NK-92 (cell line): ENCODE data around the gene PIGR.

Experiments used
- DNase-seq: peaks from one replicate; lab custom pipeline; 2025; ENCODE audit not compliant: unreplicated experiment; lab: John Stamatoyannopoulos, UW

PIGR gene

GRCh38 chr1:206892351-206892984 is 53.8 kb downstream of the PIGR start:
- DNase-seq = no peak

GRCh38 chr1:206891412-206891811 is 54.9 kb downstream of the PIGR start:
- no peak for DNase-seq

DNA sequence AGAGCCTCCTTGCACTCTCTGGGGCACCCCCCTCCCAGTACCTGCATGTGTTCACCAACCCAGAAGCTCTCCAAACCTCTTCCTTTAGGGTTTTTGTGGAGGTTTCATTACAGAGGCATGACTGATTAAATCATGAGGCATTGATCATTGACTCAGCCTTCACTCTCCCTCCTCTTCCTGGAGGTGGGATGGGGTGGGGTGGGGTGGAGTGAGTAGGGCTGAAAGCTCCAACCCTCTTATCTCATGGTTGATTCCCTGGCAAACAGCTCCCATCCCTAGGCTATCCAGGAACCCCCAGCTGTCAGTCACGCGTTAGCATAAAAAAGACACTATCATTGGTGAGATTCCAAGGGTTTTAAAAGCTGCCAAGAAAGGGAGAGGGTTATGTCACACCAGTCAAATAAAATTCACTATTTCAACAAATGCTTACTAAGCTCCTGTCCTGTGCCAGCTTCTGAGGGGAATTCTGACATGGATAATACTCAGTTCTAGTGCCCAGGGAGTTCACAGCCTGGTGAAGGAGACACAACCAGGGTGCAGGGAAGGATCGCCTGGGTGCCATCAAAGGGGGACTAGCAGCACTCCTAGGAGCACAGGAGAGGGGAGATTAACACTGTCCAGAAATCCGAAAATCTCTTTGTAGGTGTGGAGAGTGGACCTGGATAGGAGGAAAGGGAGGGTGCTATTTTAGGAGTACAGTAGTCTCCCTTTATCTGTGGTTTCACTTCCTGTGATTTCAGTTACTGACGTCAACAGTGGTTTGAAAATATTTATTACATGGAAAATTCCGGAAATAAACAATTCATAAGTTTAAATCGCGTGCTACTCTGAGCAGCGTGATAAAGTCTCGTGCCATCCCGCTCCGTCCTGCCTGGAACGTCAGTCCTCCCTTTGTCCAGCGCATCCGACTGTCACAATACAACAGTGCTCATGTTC is 55.9 kb downstream of the PIGR start:
- DNase-seq = no peak

DNA sequence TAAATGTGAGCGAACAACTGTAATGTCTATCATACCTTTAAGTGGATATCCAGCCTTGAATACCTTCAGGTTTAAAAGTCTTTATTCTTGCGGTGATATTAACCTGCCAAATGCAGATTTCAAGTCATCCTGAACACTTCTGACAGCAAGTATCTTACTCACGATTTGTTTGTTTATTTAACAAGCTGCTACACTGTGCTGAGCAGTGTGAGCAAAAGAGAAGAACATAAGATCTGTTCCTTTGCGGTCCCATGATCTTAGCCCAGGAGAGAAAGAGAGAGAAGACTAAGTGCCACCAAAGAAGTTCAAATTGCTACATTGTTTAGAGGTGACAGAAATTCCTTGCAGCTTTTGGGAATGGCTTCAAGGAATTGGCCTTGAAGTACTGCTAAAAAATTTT is 58.6 kb downstream of the PIGR start:
- DNase-seq = no peak

GRCh38 chr1:206886831-206887230 is 59.4 kb downstream of the PIGR start:
- no peak for DNase-seq

DNA sequence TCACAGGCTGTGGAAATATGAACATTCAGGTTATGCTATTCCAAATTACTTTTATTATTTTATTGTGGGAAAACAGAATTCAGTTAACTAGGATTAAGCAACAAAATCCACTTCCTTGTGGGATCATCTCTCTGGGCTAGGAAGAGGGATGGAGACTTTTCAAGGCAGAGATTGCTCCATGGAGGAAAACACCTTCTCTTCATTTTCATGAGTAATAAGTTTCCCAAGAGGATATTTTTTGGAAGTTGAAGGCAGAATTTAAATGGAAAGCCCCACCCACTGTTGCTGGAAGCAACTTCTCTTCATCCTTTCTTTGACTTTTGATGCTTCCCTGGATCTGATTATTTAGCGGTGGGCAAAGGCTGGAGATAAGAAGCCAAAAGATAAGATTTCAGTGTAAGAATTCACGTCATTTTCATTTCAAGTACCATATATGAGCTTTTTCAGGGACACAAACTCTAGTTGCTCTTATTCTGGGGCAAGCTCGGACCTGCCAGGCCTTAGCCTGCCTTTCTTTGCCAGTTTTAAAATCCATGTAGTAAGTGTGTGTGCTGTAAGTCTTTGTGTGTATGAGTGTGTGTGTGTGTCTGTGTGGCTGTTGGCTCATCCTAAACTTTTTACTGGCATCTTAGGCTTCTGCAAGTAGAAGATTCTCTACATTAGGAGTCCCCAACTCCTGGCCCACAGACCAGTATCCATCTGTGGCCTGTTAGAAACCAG is 60.8 kb downstream of the PIGR start:
- DNase-seq = no peak

- no peak for DNase-seq
These were observed 62.4 kb downstream of the PIGR start for GRCh38 chr1:206883876-206884275.

GRCh38 chr1:206883160-206883559 is 63.1 kb downstream of the PIGR start:
- DNase-seq = no peak

DNA sequence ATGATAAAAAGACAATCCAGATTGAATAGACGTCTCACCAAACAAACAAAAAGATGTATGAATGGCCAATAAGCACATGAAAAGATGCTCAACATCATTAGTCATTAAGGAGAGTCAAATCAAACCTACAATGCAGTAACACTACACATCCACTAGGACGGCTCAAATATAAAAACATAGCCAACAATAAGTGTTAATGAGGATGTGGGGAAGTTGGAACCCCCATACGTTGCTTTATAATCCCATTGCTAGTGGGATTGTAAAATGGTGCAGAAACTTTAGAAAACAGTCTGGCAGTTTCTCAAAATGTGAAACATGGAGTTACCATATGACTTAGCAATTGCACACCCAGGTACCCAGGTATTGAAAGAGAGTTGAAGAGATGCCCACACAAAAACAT is 63.7 kb downstream of the PIGR start:
- DNase-seq = no peak

GRCh38 chr1:206880314-206880713 is 66.0 kb downstream of the PIGR start:
- no peak for DNase-seq
